Measurements from ENCODE around the gene FOXF1.

DNA sequence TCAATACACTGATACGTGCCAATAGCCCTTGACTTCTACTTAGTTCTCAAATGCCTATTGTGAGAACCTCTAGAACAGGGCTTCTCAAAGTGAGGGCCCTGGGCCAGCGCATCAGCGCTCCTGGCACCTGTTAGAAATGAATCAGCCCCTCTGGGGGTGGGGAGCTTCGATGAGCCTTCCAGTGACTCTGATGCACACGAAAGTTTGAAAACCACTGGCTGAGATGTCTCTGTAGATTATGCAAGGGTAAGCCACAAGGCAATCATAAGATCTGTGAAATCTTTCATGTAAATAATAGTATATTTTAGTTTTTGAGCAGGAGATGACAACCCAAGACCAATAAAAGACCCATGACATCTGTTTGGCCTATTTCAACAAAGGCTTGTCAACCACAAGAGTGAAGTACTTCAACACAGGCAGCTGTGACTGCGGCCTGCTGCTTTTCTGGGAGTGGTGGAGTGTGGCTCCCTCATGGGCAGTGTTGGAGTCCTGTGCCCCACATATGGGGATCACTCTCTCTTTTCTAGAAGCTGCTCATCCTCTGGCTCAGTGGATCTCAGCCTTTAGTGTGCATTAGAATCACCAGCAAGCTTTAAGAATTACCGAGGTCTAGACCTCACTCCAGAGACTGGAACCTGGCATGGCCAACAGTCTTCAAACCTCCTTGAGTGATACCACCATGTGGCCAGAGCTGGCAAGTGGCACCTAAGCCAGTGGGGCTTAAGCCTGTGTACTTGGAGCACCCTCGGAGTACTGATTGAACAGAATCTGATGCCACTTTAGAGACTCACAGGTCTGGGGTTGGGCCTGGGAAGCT is 39.0 kb downstream of the FOXF1 start:
- TF ChIP-seq CTCF (IDR thresholded peaks at IDR 0.05) (no peak), POLR2A (IDR thresholded peaks at IDR 0.05) (no peak)

Measured in right lobe of liver (tissue), 4 donors.